Fibroblast of lung (primary cell): ENCODE results near the gene BAG1. TPM values are rescaled to one million over a fixed set of nuclear protein-coding genes. Genes with fewer than 3 reads are reported as not detected.
A peak's percentile ranks its signal among the peaks of the same experiment; 100 is the strongest.

Experiments used
- DNase-seq, 2 donors: peaks; one replicate each; pipeline versions ENCODE4 v3.0.0 to v3.0.0-alpha.2; 2010; ENCODE audit warnings: low read depth in 2 of 2
- H2AFZ ChIP-seq: 2 replicates; pipeline ENCODE4 v1.5.1; 2012; ENCODE audit warnings: low read length, control low read depth, inconsistent platforms
- H3K27ac ChIP-seq: 2 replicates; pipeline ENCODE4 v1.5.1; 2011; ENCODE audit warnings: low read length, control low read depth; ENCODE audit not compliant: insufficient read depth
- H3K27me3 ChIP-seq: 2 replicates; pipeline ENCODE4 v1.5.1; 2011; ENCODE audit warnings: mild to moderate bottlenecking, low read length; ENCODE audit not compliant: control insufficient read depth, insufficient read depth
- H3K36me3 ChIP-seq: 2 replicates; pipeline ENCODE4 v1.5.1; 2011; ENCODE audit warnings: low read length; ENCODE audit not compliant: control insufficient read depth, insufficient read depth
- H3K4me1 ChIP-seq: 2 replicates; pipeline ENCODE4 v1.5.1; 2011; ENCODE audit warnings: low read length; ENCODE audit not compliant: control insufficient read depth, insufficient read depth; ENCODE audit errors: extremely low read depth
- H3K4me2 ChIP-seq: 2 replicates; pipeline ENCODE4 v1.5.1; 2011; ENCODE audit warnings: low read length, control low read depth; ENCODE audit not compliant: insufficient read depth; ENCODE audit errors: extremely low read depth
- H3K4me3 ChIP-seq, 4 experiments: fragments of 200-600 bp in 1 of 4; sonication (generic) in 1 of 4; replicated peaks in 1 of 4; 2 replicates each; pipeline ENCODE4 v1.5.1; 2011 to 2016; ENCODE audit warnings: low read length in 4 of 4, low read depth in 3 of 4, mild to moderate bottlenecking in 3 of 4, control low read depth in 2 of 4, inconsistent platforms in 1 of 4, mixed read lengths in 1 of 4; ENCODE audit not compliant: insufficient read depth in 1 of 4; ENCODE audit errors: control extremely low read depth in 1 of 4
- H3K79me2 ChIP-seq: 2 replicates; pipeline ENCODE4 v1.5.1; 2012; ENCODE audit warnings: mild to moderate bottlenecking, low read length, inconsistent platforms; ENCODE audit not compliant: control insufficient read depth, insufficient read depth
- H3K9ac ChIP-seq: 2 replicates; pipeline ENCODE4 v1.5.1; 2011; ENCODE audit warnings: mild to moderate bottlenecking, low read length, control low read depth; ENCODE audit not compliant: insufficient read depth
- H3K9me3 ChIP-seq: 2 replicates; pipeline ENCODE4 v1.5.1; 2012; ENCODE audit warnings: low read depth, low read length; ENCODE audit not compliant: control insufficient read depth, insufficient read depth
- H4K20me1 ChIP-seq: 2 replicates; pipeline ENCODE4 v1.5.1; 2011; ENCODE audit warnings: low read length; ENCODE audit not compliant: control insufficient read depth, insufficient read depth; ENCODE audit errors: extremely low read depth
- EZH2 ChIP-seq: IDR thresholded peaks from 2 replicates; pipeline ENCODE4 v1.5.1; 2012; ENCODE audit warnings: low read length, control low read depth, mild to moderate bottlenecking; ENCODE audit errors: missing control alignments
- polyA plus RNA-seq, 2 donors: library from polyadenylated mRNA; depleted of rRNA in 1 of 2; stranded (reverse) in 1 of 2; unstranded in 1 of 2; fragments of >200 nt; gene quantifications; 2 replicates each; pipeline ENCODE4 v1.2.1, GENCODE V29; 2011 to 2012; ENCODE audit warnings: missing spikeins in 1 of 2
- total RNA-seq: library from RNA; depleted of rRNA; stranded (reverse); fragments of >200 nt; gene quantifications from 2 replicates; pipeline ENCODE4 v1.2.1, GENCODE V29; 2014
- TF ChIP-seq, protein P1 (sequence below), 2 donors: IDR thresholded peaks in 1 of 2; conservative IDR thresholded peaks in 1 of 2; 1 replicate in 1 of 2; 2 replicates in 1 of 2; pipeline ENCODE4 v1.5.1; 2011 to 2012; ENCODE audit warnings: low read length in 2 of 2, control low read depth in 1 of 2, inconsistent platforms in 1 of 2, low read depth in 1 of 2, mild to moderate bottlenecking in 1 of 2

The BAG1 gene
- total and polyA plus RNA-seq, 2 donors (not counting 1 experiment from before 2014, with no cell fraction given), result 19.2 to 30.4 TPM

DNA sequence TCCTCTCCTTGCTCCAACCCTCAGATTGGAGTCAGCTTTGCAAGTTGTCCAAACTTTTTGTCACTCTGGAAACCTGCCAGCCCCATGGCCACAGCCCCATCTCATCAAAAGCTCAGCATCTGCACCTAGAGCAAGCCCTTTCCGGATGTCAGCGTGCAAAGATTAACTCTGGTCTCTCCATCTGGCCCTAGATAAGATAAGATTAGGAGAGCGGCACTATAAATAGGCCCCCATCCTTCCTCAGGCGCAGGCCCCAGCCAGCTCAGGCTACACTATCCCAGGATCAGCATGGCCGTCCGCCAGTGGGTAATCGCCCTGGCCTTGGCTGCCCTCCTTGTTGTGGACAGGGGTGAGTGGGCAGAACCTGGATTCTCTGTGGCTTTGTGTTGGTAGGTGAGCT is 24.6 kb downstream of the BAG1 start, which contains the start of gene SPINK4:
Gene SPINK4 (plus strand): TSS at position 247 of the 400 bp plus-strand sequence. CDS start 42 bp downstream, at position 289.
- no peak within 1 kb of the TSS for H3K4me3 ChIP-seq
- no peaks in the 10 kb centered on the region for H3K79me2 ChIP-seq
- no peaks in the 10 kb centered on the region for H3K27me3 ChIP-seq
- no peak within 1 kb of the TSS for H3K27ac ChIP-seq
- H3K9ac ChIP-seq, result no peak within 1 kb of the TSS
- no peaks in the 10 kb centered on the region for H3K4me1 ChIP-seq
- peak; percentile 37 to 67 for DNase-seq
- H2AFZ ChIP-seq, result no peak within 1 kb of the TSS
- H3K36me3 ChIP-seq, result no peaks in the 10 kb centered on the region
- TF ChIP-seq, protein P1, sequence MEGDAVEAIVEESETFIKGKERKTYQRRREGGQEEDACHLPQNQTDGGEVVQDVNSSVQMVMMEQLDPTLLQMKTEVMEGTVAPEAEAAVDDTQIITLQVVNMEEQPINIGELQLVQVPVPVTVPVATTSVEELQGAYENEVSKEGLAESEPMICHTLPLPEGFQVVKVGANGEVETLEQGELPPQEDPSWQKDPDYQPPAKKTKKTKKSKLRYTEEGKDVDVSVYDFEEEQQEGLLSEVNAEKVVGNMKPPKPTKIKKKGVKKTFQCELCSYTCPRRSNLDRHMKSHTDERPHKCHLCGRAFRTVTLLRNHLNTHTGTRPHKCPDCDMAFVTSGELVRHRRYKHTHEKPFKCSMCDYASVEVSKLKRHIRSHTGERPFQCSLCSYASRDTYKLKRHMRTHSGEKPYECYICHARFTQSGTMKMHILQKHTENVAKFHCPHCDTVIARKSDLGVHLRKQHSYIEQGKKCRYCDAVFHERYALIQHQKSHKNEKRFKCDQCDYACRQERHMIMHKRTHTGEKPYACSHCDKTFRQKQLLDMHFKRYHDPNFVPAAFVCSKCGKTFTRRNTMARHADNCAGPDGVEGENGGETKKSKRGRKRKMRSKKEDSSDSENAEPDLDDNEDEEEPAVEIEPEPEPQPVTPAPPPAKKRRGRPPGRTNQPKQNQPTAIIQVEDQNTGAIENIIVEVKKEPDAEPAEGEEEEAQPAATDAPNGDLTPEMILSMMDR (conservative IDR thresholded peaks at IDR 0.05 in 1 of 2, IDR thresholded peaks at IDR 0.05 in 1 of 2; ENCODE audit: low read depth in 1 of 2, low read length in 2 of 2), result no peak
- TF ChIP-seq EZH2, result no peak
- no peaks in the 10 kb centered on the region for H3K9me3 ChIP-seq
- no peak within 1 kb of the TSS for H3K4me2 ChIP-seq
- no peaks in the 10 kb centered on the region for H4K20me1 ChIP-seq

DNA sequence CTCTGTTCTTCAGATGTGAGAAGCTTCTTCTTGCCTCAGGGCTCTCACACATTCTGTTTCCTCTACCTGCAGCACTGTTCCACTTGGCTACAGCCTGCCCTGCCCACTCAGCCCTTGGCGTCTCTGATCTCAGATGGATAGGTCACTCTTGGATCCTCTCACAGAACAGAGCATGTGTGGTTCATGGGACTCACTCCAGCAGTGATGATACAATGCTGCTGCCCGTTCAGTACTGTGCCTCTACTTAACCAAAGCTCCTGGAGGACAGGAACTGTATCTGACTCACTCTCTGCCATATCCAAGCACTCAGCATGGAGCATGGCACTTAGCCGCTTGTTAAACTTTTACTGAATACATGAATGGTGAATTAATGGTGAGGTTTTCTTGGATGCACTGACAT is 27.9 kb downstream of the BAG1 start:
- peaks cover 10% of the 10 kb centered on the region for H3K4me1 ChIP-seq
- H3K4me3 ChIP-seq, result no peak overlapping the region
- no peak overlapping the region for H3K9ac ChIP-seq
- H4K20me1 ChIP-seq, result no peaks in the 10 kb centered on the region
- DNase-seq, result peak in 1 of 2 donors; percentile 41
- H3K4me2 ChIP-seq, result no peak overlapping the region
- H3K79me2 ChIP-seq, result no peaks in the 10 kb centered on the region
- H3K27ac ChIP-seq, result no peak overlapping the region
- no peaks in the 10 kb centered on the region for H3K9me3 ChIP-seq
- H3K27me3 ChIP-seq, result no peaks in the 10 kb centered on the region
- H2AFZ ChIP-seq, result no peak overlapping the region
- no peaks in the 10 kb centered on the region for H3K36me3 ChIP-seq
- TF ChIP-seq, protein P1 (conservative IDR thresholded peaks at IDR 0.05 in 1 of 2, IDR thresholded peaks at IDR 0.05 in 1 of 2; ENCODE audit: low read depth in 1 of 2, low read length in 2 of 2), result no peak
- TF ChIP-seq EZH2, result no peak

DNA sequence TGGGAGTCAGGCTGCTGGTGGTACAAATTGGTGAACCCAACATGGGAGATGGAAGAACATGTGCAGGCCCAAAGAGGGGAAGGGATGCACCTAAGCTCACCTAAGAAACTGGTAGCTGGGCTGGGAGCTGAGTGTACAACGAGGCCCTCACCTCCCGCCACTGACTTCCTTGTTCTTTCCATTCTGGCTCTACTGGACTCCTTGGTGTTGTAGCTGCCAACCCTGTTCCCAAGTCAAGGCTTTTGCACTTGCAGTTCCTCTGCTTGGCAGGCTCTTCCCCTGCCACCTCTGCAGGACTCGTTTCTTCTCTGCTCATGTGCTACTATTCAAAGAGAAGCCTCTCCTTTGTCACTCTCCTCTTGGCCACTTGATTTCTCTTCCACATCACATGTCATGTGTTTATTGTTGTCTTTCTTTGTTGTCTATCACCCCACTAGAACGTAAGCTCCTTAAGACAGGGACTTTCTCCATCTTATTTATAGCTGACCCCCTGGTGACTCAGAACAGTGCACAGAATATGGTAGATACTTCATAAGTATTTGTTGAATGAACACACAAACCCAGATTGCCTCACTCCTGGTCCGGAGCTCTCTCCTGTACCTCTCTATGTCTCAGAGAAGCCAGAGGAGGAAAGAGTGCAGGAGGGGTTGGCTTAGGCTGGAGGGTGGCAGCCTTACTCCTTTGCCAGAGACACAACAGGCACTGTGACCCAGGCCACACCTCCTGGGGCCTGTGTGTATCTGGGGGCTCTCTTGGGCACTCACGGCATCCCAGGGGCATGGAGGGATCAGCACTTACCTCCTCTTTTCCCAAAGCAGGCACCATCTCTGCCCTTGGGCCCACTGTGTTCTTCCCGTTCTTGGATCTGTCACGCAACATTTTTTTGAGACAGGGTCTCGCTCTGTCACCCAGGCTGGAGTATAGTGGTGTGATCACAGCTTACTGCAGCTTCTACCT is 29.7 kb downstream of the BAG1 start:
- Histone ChIP-seq H3K9ac (no peak overlapping the region), H3K27me3 (no peaks in the 10 kb centered on the region), H3K4me1 (peaks cover 10% of the 10 kb centered on the region), H3K4me2 (no peak overlapping the region), H4K20me1 (no peaks in the 10 kb centered on the region), H2AFZ (no peak overlapping the region), H3K4me3 (no peak overlapping the region), H3K36me3 (no peaks in the 10 kb centered on the region), H3K9me3 (no peaks in the 10 kb centered on the region), H3K27ac (no peak overlapping the region), H3K79me2 (no peaks in the 10 kb centered on the region)
- peak; percentile 28 to 32 for DNase-seq
- no peak for TF ChIP-seq EZH2
- TF ChIP-seq, protein P1 (conservative IDR thresholded peaks at IDR 0.05 in 1 of 2, IDR thresholded peaks at IDR 0.05 in 1 of 2; ENCODE audit: low read depth in 1 of 2, low read length in 2 of 2), result no peak
